ENCODE results near the gene SMIM13.

DNA sequence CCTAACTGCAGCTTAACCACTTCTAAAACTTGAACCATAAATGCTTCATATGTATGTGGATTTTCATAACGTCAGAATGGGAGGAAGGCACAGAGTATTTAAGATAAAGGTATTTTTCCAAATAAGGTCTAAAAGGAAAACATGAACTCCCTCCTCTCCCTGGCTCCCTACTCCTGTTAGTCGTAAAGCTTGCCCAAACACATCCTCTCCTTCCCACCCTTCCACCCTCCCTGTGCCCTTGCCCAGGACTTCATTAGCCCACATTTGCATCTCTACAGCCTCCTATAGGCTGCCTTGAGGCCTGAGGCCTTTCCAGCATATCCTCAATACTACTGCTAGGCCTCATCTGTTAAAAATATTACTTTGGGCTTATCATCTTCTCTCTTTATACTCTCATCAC lies 17.1 kb upstream of the SMIM13 start:
- TF ChIP-seq, protein P1, sequence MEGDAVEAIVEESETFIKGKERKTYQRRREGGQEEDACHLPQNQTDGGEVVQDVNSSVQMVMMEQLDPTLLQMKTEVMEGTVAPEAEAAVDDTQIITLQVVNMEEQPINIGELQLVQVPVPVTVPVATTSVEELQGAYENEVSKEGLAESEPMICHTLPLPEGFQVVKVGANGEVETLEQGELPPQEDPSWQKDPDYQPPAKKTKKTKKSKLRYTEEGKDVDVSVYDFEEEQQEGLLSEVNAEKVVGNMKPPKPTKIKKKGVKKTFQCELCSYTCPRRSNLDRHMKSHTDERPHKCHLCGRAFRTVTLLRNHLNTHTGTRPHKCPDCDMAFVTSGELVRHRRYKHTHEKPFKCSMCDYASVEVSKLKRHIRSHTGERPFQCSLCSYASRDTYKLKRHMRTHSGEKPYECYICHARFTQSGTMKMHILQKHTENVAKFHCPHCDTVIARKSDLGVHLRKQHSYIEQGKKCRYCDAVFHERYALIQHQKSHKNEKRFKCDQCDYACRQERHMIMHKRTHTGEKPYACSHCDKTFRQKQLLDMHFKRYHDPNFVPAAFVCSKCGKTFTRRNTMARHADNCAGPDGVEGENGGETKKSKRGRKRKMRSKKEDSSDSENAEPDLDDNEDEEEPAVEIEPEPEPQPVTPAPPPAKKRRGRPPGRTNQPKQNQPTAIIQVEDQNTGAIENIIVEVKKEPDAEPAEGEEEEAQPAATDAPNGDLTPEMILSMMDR (optimal IDR thresholded peaks at IDR 0.05 in 1 of 3, IDR thresholded peaks at IDR 0.05 in 1 of 3, conservative IDR thresholded peaks at IDR 0.05 in 1 of 3; ENCODE audit: extremely low read depth in 1 of 3, insufficient read depth in 2 of 3, low read length in 3 of 3) = no peak
- no peak for TF ChIP-seq EZH2 (IDR thresholded peaks at IDR 0.05; ENCODE audit: low read length)

All from keratinocyte (primary cell).